Suprapubic skin (tissue), 4 donors: Measurements from ENCODE around the gene NET1.

Experiments used
- EP300 ChIP-seq: sonication (generic); formaldehyde crosslinking; IDR thresholded peaks from one replicate; pipeline ENCODE4 v1.6.1; 2017; ENCODE audit warnings: antibody characterized with exemption
- POLR2A ChIP-seq, 2 donors: fragments of 450-650 bp; IDR thresholded peaks; one replicate each; pipeline ENCODE4 v1.6.1; 2017; ENCODE audit warnings: antibody characterized with exemption in 2 of 2, mild to moderate bottlenecking in 2 of 2, moderate library complexity in 2 of 2
- POLR2AphosphoS5 ChIP-seq, 3 donors: sonication (generic); formaldehyde crosslinking; IDR thresholded peaks; one replicate each; pipeline ENCODE4 v1.6.1; 2017; ENCODE audit warnings: antibody characterized with exemption in 3 of 3
- TF ChIP-seq, protein P1 (sequence below), 2 donors: fragments of 200-600 bp in 1 of 2; fragments of 450-650 bp in 1 of 2; sonication (generic) in 1 of 2; IDR thresholded peaks; one replicate each; pipeline ENCODE4 v1.5.1; 2016 to 2019; ENCODE audit warnings: antibody characterized with exemption in 2 of 2, mild to moderate bottlenecking in 1 of 2, moderate library complexity in 1 of 2

DNA sequence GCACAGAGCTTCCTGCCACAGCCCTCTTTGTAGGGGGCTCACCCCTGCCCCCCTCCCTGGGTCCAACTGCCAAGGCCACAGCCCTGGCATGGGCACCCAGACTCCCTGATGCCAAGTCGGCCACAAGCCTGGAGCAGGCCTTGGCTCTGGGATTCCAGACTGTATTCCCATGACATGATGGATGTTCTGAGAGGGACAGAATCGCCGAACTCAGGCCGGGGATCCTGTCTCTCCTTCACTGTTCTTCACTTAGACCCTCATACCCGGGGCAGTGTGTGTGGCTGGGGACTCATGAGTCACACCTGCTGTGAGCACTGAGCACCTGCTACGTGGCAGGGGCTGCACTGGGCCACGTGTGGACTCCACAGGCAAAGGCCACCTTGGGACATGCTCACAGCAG, 79.1 kb downstream of the NET1 start:
- TF ChIP-seq POLR2A (IDR thresholded peaks at IDR 0.05) = no peak
- no peak for TF ChIP-seq POLR2AphosphoS5 (IDR thresholded peaks at IDR 0.05)
- TF ChIP-seq, protein P1, sequence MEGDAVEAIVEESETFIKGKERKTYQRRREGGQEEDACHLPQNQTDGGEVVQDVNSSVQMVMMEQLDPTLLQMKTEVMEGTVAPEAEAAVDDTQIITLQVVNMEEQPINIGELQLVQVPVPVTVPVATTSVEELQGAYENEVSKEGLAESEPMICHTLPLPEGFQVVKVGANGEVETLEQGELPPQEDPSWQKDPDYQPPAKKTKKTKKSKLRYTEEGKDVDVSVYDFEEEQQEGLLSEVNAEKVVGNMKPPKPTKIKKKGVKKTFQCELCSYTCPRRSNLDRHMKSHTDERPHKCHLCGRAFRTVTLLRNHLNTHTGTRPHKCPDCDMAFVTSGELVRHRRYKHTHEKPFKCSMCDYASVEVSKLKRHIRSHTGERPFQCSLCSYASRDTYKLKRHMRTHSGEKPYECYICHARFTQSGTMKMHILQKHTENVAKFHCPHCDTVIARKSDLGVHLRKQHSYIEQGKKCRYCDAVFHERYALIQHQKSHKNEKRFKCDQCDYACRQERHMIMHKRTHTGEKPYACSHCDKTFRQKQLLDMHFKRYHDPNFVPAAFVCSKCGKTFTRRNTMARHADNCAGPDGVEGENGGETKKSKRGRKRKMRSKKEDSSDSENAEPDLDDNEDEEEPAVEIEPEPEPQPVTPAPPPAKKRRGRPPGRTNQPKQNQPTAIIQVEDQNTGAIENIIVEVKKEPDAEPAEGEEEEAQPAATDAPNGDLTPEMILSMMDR (IDR thresholded peaks at IDR 0.05) = no peak
- TF ChIP-seq EP300 = no peak
